HG03520 (cell line): ENCODE measurements around the gene HCCS.

Experiments
- ATAC-seq: cut with Tn5 transposase; IDR thresholded peaks from one replicate; pipeline ENCODE4 v1.9.1; 2021; ENCODE audit warnings: mild to moderate bottlenecking, moderate library complexity; ENCODE audit not compliant: unreplicated experiment

The HCCS gene

DNA sequence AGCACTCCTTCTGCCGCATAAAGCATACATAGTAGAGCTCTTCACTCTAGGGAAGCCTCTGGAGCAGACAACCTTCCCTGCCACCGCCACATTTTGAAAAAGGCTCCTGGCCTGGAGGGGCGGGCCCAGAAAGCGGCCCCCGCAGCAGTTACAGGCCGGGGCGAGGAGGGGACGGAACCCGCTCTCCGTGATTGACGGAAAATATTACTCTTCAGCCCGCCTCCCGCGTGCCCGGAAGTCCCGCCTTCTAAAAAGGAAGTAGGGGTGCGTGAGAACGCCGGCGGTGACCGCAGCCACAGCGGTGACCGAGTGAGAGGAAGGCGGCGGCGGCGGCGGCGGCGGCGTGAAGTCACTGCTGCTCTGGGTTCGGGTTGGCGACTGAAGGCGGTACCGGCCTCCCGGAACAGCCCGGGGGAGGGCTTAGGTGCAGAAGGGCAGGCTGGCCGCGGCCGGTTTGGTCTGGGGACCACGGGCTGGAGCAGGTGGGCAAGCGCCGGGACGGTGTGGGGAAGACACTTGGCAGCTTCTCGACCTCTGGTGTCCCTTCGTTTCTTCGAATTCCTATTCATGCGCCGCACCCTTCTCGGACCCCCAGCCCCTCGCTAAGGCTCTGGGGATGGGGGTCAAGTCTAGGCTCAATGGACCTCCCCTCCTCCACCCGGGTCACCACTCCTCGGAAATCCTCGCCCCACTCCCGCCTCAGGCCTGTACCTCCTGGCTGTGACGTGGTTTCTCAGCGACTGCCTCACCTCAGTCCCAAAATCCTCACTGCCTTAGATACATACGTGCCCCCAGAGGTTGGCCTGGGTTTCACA, at the start of gene HCCS:
Gene HCCS (plus strand): TSS at position 296 of the 815 bp plus-strand sequence. CDS start 729 bp downstream, outside the sequence.
- ATAC-seq, result peak; percentile 91

DNA sequence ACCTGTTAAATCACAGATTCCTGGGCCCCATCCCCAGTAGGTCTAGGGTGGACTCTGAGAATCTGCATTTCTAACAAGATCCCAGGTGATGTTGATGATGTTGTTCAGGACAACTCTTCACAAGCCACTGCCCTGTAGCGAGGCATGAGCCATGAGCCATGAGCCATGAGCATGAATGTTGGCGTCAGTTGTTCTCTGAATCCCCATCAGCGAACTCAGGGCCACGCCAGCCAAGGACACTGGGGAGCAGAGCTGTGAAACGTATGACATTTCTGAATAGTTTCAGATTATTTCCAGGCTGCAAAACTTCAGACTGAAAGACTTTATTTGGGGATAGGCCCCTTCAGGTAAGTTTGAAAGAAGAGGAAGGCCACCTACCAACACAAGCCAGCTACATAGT, 46.9 kb upstream of the HCCS start:
- ATAC-seq, result no peak

- no peak for ATAC-seq
Observed at GRCh38 chrX:11064851-11065600, 46.1 kb upstream of the HCCS start.

DNA sequence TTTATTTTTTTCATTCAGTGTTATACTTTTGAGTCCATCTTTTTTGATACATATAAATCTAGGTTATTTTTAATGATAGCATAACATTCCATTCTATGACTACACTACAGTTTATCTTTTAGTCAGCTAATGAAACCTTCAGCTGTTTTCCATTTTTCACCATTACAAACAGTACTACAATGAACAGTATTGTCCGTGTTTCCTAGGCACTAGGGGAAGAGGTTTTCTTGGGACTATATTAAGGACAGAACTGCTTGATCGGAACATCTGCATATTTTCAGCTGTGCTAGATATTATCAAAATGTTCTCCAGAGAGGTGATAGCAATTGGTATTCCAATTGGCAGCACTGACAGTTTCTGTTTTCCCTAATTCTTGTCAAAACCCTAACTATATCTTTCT, 44.3 kb upstream of the HCCS start:
- no peak for ATAC-seq

GRCh38 chrX:11073381-11073780, 37.8 kb upstream of the HCCS start:
- ATAC-seq, result no peak

DNA sequence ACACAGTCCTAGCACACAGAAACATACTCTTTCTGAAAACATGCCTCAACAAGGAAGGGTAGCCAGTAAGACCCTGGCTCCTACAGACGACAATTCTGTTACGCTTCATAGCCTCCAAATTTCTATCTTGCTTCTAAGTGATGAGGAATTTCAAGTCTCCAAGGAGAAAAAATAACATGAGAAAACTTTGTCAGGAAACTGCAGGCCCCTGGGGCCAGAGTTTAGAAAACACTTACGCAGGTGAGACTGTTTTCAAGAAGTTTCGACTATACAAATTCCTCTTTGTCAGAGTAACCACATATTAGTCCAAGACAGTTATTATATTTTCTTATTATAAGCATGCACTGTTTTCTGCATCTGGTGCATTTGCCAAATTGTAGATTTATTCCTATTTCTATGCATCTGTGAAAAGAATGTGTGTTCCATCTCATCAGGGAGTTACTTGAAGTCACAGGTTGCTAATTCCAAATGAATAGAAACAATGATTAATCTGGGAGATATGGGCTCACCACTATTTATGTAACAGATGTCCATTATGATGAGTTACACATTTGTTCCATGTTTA, 30.3 kb upstream of the HCCS start:
- no peak for ATAC-seq

GRCh38 chrX:11081511-11081910, 29.6 kb upstream of the HCCS start:
- no peak for ATAC-seq

DNA sequence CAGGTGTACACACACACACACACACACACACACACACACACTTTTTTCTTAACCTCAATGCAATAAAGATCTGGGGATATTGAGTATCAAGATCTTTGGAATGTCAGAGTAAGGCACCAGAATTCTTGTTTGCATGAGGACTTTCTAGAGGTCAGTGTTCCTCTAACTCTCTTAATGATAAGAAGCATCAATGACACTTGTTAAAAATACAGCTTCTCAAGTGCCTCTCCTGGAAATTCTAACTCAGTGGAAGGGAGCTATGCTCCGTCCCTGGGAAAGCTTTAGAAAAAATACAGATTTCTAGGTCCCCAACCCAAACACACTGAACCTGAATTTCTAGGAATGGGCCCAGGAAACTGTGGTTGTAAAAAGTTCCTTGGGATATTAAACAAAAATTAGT, 25.8 kb upstream of the HCCS start:
- ATAC-seq, result no peak

GRCh38 chrX:11089802-11090201, 21.3 kb upstream of the HCCS start:
- no peak for ATAC-seq

GRCh38 chrX:11097933-11098332, 13.2 kb upstream of the HCCS start:
- no peak for ATAC-seq

- no peak for ATAC-seq
Observed at GRCh38 chrX:11099465-11099864, 11.7 kb upstream of the HCCS start.

- no peak for ATAC-seq
Observed at GRCh38 chrX:11100281-11101035, 10.7 kb upstream of the HCCS start.

DNA sequence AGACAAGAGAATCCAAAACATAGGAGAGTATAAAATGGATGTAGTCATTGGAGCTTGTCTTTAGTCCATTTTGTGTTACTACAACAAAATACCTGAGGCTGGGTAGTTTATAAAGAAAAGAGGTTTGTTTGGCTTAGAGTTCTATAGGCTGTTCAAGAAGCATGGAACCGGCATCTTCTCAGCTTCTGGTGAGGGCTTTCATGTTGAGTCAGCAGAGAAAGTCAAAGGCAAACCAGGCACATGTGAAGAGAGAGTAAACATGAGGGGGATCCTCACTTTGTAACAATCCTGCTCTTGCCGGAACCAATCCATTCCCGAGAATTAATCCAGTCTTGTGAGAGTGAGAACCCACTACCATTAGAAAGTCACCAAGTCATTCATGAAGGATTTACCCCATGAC, 8.1 kb upstream of the HCCS start:
- ATAC-seq, result no peak

GRCh38 chrX:11103751-11104150, 7.4 kb upstream of the HCCS start:
- ATAC-seq, result no peak

GRCh38 chrX:11105080-11105479, 6.1 kb upstream of the HCCS start:
- ATAC-seq, result no peak

- no peak for ATAC-seq
Observed at GRCh38 chrX:11108253-11108941, 2.7 kb upstream of the HCCS start.

- no peak for ATAC-seq
Observed at GRCh38 chrX:11109968-11110367, 1.2 kb upstream of the HCCS start.

GRCh38 chrX:11111947-11112346, 815 bp downstream of the HCCS start:
- no peak for ATAC-seq

- no peak for ATAC-seq
Observed at GRCh38 chrX:11113731-11114130, 2.6 kb downstream of the HCCS start.

DNA sequence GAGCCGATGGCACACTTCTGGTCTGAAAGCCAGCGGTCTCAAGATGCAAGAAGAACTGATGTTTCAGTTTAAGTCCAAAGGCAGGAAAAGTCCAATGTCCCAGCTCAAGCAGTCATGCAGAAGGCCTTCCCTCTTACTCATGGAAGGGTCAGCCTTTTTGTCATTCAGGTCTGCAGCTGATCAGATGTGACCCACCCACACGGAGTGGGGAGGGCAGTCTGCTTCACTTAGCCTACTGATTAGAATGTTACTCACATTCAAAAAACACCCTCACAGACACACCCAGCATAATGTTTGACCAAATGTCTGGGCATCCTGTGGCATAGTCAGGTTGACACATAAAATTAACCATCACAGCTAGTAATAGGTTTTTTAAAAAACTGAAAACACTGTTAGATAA, 6.6 kb downstream of the HCCS start:
- ATAC-seq, result no peak
